Ishikawa (cell line): Measurements from ENCODE around the gene CDH23.

Experiments used
- CEBPB ChIP-seq: IDR thresholded peaks from 2 replicates; pipeline ENCODE4 v1.6.1; 2012
- EP300 ChIP-seq: IDR thresholded peaks from 2 replicates; pipeline ENCODE4 v1.6.1; 2012; ENCODE audit warnings: borderline replicate concordance
- MAX ChIP-seq: IDR thresholded peaks from 2 replicates; pipeline ENCODE4 v1.6.1; 2012
- YY1 ChIP-seq: IDR thresholded peaks from 2 replicates; pipeline ENCODE4 v1.6.1; 2012; ENCODE audit warnings: low read depth

- TF ChIP-seq CEBPB: no peak
- no peak for TF ChIP-seq YY1
- no peak for TF ChIP-seq EP300
- TF ChIP-seq MAX: no peak
Observed at GRCh38 chr10:71389768-71390460, 6.8 kb upstream of the CDH23 start.
